GM21381 (cell line): Measurements from ENCODE around the gene TAS2R38.

Source experiments
- ATAC-seq: cut with Tn5 transposase; IDR thresholded peaks from one replicate; pipeline ENCODE4 v1.9.1; 2021; ENCODE audit warnings: mild to moderate bottlenecking, moderate library complexity; ENCODE audit not compliant: unreplicated experiment

The TAS2R38 gene

GRCh38 chr7:141976524-141977245, 3.1 kb upstream of the TAS2R38 start:
- ATAC-seq: no peak

- peak; percentile 80 for ATAC-seq
These were observed 2.4 kb upstream of the TAS2R38 start for GRCh38 chr7:141975806-141976523.

- ATAC-seq: no peak
These were observed 1.3 kb upstream of the TAS2R38 start for GRCh38 chr7:141974831-141975230.

DNA sequence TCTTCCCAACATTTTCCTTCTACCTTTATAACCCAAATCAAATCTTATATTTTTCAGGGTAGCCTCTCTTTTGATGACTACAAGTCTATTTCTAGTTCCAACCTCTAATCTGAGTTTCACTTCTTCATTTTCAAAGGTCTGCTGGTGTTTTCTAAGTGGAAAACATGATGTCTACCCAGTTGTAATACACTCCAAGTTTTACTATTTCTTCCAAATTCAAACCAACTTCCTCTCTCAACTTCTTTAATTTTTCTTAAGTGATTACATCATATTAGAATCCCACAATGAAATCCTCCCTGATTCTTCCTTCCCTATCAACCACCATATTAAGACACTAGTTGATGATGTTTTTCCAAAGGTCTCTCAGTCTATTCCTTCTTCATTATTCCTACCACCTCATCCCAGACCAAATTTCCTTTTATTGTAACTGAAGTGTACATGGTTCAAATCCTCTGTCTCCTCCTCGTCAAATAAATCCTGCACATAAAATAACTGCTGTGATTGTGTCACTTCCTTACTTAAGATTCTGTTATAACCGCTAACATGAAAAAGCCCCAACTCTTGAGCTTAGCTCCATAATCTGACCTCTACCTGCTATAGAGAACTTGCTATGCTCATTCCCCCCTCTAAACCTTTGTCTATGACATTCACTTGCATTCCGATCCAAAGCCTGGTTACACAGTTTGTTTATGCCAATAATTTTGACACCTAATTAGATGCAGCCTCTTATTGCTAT, 12.7 kb downstream of the TAS2R38 start:
- peak; percentile 68 for ATAC-seq

DNA sequence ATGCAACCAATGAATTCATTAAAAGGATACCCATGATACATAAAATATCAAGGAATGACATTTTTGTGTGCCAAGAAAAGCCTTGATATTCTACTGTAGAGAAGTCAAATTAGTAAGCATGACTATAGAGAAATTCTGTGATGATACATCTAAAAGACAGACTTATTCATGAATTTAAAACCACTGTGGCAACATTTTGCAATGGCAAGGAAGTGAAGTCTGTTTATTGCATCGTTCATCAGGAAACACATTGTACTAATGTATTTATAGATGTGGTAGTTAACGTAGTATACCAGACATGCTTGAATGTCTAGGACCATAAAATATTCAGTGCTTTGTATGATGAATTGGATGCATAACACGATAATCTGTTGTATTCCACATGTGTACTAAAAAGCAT, 17.5 kb downstream of the TAS2R38 start:
- ATAC-seq: no peak

GRCh38 chr7:141954334-141954733, 19.2 kb downstream of the TAS2R38 start:
- ATAC-seq: no peak

DNA sequence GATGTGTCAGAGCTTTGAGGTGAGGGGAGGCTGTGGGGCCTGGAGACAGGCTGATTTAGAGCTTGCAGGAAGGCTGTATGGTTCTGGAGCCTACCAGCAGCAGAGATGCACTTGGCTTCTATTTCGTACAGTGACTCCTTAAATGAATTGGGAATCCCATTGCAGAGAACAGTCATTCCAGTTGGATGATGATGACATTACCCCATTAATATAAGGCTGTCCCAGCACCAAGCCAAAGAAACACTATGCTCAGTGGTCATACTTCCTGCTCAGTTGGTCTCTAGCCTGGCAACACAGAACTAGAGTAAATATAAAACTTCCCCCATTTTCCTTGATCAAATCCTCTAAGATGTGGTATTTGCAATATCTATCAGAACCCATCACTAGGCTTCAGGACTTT, 21.1 kb downstream of the TAS2R38 start:
- ATAC-seq: no peak

GRCh38 chr7:141950806-141951205, 22.8 kb downstream of the TAS2R38 start:
- no peak for ATAC-seq

GRCh38 chr7:141949911-141950310, 23.7 kb downstream of the TAS2R38 start:
- ATAC-seq: no peak

DNA sequence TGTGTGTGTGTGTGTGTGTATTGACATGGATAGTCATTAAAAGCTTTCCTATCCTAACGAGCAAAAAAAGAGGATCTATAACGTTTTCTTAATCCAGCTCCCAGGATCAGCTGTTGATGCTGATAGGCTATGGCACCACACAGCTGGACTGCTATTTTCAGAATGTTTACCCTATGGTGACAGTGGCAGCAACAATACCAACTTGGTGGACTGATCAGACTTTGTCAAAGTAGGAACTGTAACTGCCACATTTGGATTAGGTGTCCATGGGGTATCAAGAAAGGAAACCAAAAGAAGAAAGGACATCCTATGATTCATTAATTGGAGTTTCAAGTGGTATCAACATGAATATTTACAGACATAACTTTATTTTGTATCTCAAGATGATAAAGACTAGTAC, 24.1 kb downstream of the TAS2R38 start:
- no peak for ATAC-seq

DNA sequence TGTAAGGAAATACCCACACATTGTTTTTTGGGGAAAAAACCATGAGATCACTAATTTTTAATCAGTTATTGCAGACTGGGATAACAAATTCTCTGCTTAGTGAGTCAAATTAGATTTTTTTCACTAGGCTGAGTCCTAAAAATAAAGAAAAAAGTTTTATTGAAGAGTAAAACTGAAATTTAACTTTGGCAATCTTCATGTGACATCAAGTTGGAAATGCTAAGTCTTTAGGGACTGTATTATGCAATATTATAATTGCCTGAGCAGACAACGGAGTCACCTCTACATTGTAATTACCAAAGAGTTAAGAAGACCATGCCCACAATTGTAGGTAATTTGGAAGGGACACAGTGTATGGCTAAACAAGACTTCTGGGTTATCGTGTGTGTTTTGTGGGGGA, 24.6 kb downstream of the TAS2R38 start:
- no peak for ATAC-seq

GRCh38 chr7:141946796-141947195, 26.8 kb downstream of the TAS2R38 start, which contains the start of gene CLEC5A:
TSS of gene CLEC5A (minus strand) at chr7:141946974. CDS start at chr7:141946292, 682 bp downstream.
- no peak for ATAC-seq

DNA sequence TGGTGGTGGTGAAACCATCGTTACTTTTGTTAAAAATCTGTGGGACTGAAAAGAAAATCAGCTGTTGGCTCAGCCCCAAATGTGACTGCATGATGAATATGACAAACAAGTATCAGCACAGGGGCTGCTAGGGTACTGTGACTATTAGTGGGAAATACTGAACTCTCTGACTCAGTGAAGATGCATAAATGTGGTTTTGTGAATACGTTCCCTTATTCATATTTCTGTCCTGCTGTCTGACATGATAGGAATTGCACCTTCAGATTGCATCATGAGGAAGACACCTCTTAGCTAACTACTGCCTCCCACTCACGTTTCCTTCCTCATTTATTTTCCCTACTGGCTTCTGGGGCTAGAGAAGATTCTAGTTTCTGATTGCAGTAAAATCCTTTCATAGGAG, 28.2 kb downstream of the TAS2R38 start:
- ATAC-seq: no peak

- ATAC-seq: no peak
These were observed 28.8 kb downstream of the TAS2R38 start for GRCh38 chr7:141944811-141945210.

DNA sequence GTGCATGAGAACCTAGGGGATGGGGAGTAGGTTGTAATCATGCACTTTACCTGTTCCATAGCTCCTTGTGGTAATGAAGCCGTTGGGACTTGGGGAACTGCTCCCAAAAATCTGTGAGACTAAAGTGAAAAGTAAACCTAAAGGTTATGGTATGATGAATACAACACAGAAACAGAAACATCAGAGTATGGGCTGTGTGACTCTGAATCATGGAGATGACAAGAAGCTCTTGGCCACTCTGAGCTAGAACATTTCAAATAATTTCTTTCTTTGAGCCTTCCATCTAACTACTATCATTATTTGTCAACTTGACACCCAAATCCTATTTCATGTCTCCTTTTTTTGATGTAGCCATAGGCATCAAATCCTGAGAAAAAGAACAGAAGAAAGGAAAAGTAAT, 29.7 kb downstream of the TAS2R38 start:
- no peak for ATAC-seq

DNA sequence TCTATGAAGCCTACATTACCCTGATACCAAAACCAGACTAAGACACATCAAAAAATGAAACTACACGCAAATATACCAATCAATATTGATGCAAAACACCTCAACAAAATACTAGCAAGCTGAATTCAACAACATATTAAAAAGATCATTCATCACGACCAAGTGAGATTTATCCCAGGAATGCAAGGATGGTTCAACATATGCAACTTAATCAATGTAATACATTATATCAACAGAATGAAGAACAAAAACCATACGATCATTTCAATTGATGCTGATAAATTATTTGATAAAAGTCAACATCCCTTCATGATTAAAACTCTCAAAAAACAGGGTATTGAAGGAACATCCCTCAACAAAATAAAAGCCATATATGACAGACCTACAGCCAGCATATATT, 32.5 kb downstream of the TAS2R38 start:
- ATAC-seq: no peak

DNA sequence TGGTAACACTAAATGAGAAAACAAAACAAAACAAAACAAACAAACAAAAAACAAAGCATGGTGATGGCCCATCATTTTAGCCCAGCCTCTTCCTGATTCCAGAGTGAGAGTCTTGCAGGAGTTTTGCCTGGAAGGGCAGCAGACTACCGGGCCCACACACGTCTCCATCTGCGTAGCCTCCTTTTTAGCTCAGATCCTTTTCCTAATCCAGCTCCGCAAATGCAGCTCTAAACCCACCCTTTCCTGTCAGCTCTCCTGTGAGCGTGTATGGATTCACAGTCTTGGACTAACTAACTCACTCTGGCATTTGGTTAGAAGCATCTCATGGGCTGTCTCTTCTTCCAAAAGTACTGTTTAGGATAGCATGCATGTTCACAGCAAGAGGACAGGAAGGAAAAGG, 43.4 kb downstream of the TAS2R38 start:
- no peak for ATAC-seq

GRCh38 chr7:141928845-141929195, 44.8 kb downstream of the TAS2R38 start:
- ATAC-seq: no peak

GRCh38 chr7:141928146-141928844, 45.3 kb downstream of the TAS2R38 start:
- ATAC-seq: no peak
